Activated CD4-positive, alpha-beta memory T cell treated with anti-CD3 and anti-CD28 coated beads for 36 hours (primary cell): ENCODE results near the gene PILRA. TPM values are rescaled to one million over a fixed set of nuclear protein-coding genes. Genes with fewer than 3 reads are reported as not detected.

Source experiments
- CTCF ChIA-PET: fragments of 350-600 bp; sonication (Branson Sonifier 250); formaldehyde crosslinking; loops from one replicate; lab custom pipeline; 2021; ENCODE audit warnings: antibody characterized with exemption, inconsistent platforms; lab: Charles Lee
- POLR2A ChIA-PET: fragments of 350-600 bp; sonication (Branson Sonifier 250); formaldehyde crosslinking; loops from one replicate; lab custom pipeline; 2021; ENCODE audit warnings: antibody characterized with exemption; lab: Charles Lee
- DNase-seq: peaks from one replicate; pipeline ENCODE4 v3.0.0-alpha.2; 2020
- H3K27ac Mint-ChIP-seq: one replicate; pipeline ENCODE4 v1.8.0; 2021; ENCODE audit warnings: mixed read lengths
- H3K27me3 Mint-ChIP-seq: one replicate; pipeline ENCODE4 v1.8.0; 2021; ENCODE audit warnings: mixed read lengths
- H3K36me3 Mint-ChIP-seq: one replicate; pipeline ENCODE4 v1.8.0; 2021; ENCODE audit warnings: mixed read lengths
- H3K4me1 Mint-ChIP-seq: one replicate; pipeline ENCODE4 v1.8.0; 2021; ENCODE audit warnings: low read depth, mixed read lengths
- H3K4me3 Mint-ChIP-seq: one replicate; pipeline ENCODE4 v1.8.0; 2021; ENCODE audit warnings: mild to moderate bottlenecking, mixed read lengths
- H3K9me3 Mint-ChIP-seq: one replicate; pipeline ENCODE4 v1.8.0; 2021; ENCODE audit warnings: mixed read lengths
- intact Hi-C: fragments of 100-400 bp; cut with micrococcal nuclease; formaldehyde crosslinking; loops from one replicate; pipeline ENCODE4 v1.15.1; 2023
- total RNA-seq, 2 experiments: library from RNA; stranded (reverse); gene quantifications; one replicate each; pipeline ENCODE4 v1.2.3, GENCODE V29; 2021

The PILRA gene
- total RNA-seq, 2 experiments from 2014 or later = 0.31 to 0.76 TPM

DNA sequence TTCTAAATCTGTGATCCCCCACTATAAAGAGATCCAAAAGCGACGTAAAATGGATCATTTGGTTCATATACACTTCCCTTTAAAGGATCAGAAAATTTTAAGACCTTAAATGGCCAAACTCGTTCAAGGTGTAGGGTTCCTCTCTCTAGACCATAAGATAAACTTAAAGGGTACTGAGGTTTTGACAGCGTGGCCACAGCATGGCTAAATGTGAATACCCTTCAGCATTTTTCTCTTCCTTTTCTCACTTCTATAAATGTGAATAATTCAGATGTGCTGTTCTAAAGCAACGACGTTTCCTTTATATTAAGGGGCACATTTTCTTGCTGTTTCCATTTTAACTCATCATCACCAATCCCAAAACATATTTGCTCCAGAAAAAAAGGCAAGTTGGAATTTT lies 50.0 kb downstream of the PILRA start:
- Mint-ChIP-seq H3K27me3 (no peaks in the 10 kb centered on the region), H3K9me3 (no peaks in the 10 kb centered on the region), H3K4me3 (no peak overlapping the region), H3K36me3 (no peaks in the 10 kb centered on the region), H3K4me1 (peaks cover 6% of the 10 kb centered on the region), H3K27ac (no peak overlapping the region)
- CTCF ChIA-PET = interaction anchor here (1.0 kb wide), 1 partner anchor 15 kb away, joined by 5 read pairs; no protein-coding TSS in a partner anchor
- intact Hi-C loops = no loop called here
- no peak for DNase-seq
- POLR2A ChIA-PET = no interaction called here

- Mint-ChIP-seq H3K9me3 (peaks cover 4% of the 10 kb centered on the region), H3K4me1 (peaks cover 10% of the 10 kb centered on the region), H3K27ac (no peak overlapping the region), H3K27me3 (peaks cover 8% of the 10 kb centered on the region), H3K36me3 (peaks cover 12% of the 10 kb centered on the region), H3K4me3 (no peak overlapping the region)
- CTCF ChIA-PET = no interaction called here
- intact Hi-C loops = loop anchor here (5.0 kb wide), 1 partner anchor 298 kb away; the partner anchor contains the start of gene MBLAC1
- POLR2A ChIA-PET = no interaction called here
- DNase-seq = no peak
Measured at GRCh38 chr7:100425347-100425746, 52.1 kb downstream of the PILRA start.

GRCh38 chr7:100426516-100426915 lies 53.2 kb downstream of the PILRA start:
- intact Hi-C loops = loop anchor here (5.0 kb wide), 1 partner anchor 299 kb away; the partner anchor contains the start of gene MBLAC1
- ChIA-PET POLR2A (no interaction called here), CTCF (no interaction called here)
- Mint-ChIP-seq H3K4me3 (no peak overlapping the region), H3K27ac (no peak overlapping the region), H3K36me3 (peaks cover 20% of the 10 kb centered on the region), H3K4me1 (peaks cover 20% of the 10 kb centered on the region), H3K9me3 (peaks cover 4% of the 10 kb centered on the region), H3K27me3 (peaks cover 8% of the 10 kb centered on the region)
- DNase-seq = no peak

- intact Hi-C loops = loop anchor here (1.0 to 5.0 kb wide), 5 partner anchors 9 to 1019 kb away; partner anchors contain the start of genes BUD31, LAMTOR4, MBLAC1 and PDAP1
- CTCF ChIA-PET = interaction anchor here (0.6 to 0.9 kb wide), 2 partner anchors 9 to 23 kb away, joined by 3 read pairs; partner anchors contain the start of gene PPP1R35
- peaks cover 30% of the 10 kb centered on the region for H3K36me3 Mint-ChIP-seq
- DNase-seq = no peak
- peak overlapping the region; percentile 98 for H3K4me3 Mint-ChIP-seq
- peaks cover 8% of the 10 kb centered on the region for H3K27me3 Mint-ChIP-seq
- peak overlapping the region; percentile 100 for H3K27ac Mint-ChIP-seq
- POLR2A ChIA-PET = interaction anchor here (0.6 to 3.0 kb wide), 12 partner anchors 9 to 327 kb away, joined by 3 to 15 read pairs (median 4); partner anchors contain the start of genes AP4M1, MCM7, POP7 and PPP1R35
- peaks cover 4% of the 10 kb centered on the region for H3K9me3 Mint-ChIP-seq
- peaks cover 33% of the 10 kb centered on the region for H3K4me1 Mint-ChIP-seq
Measured at GRCh38 chr7:100427762-100428198, 54.5 kb downstream of the PILRA start.

GRCh38 chr7:100428199-100428966 lies 55.1 kb downstream of the PILRA start, which contains the start of gene ZCWPW1:
TSS of gene ZCWPW1 (minus strand) at chr7:100428703. CDS start at chr7:100420649, 8,054 bp downstream.
- POLR2A ChIA-PET = interaction anchor here (0.6 to 3.0 kb wide), 29 partner anchors 8 to 446 kb away, joined by 3 to 15 read pairs (median 4); partner anchors contain the start of genes AGFG2, AP4M1, FBXO24 and LAMTOR4

DNA sequence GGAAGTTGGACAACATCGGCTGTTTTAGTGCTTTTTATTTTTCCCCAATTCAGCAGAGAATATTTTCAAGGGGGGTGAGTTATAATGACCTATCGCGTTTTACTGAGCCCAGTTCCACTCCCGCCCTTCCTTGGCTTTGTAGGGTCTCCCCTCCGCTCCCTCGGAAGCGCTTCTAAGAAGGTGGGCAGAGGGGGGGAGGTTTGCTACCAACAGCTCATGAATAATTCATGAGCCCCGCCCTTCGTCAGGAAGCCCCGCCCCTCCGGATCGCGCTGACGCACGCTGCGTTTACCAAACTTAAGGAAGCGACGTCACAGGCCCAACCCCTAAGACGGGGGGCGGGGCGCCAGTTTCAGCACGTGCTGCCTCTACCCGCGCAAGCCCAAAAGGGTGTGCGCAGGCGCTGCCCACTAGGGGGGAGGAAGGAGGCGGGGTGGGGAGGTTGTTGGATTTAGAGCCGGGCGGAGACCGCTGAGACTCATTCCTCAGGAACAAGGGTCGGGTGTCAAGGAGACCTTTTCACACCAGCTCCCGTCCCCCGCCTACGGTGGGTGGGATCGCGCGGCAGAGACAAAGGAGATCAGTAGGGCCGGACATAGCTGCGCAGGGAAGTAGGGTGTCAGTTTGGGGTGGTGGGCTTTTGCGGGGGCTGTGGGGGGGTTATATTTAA lies 55.8 kb downstream of the PILRA start:
- H3K4me3 Mint-ChIP-seq = peak overlapping the region; percentile 98
- peaks cover 44% of the 10 kb centered on the region for H3K36me3 Mint-ChIP-seq
- ChIA-PET CTCF (interaction anchor here (0.8 to 1.4 kb wide), 4 partner anchors 21 to 263 kb away, joined by 3 to 4 read pairs (median 4); no protein-coding TSS in a partner anchor), POLR2A (interaction anchor here (0.6 to 3.0 kb wide), 25 partner anchors 14 to 446 kb away, joined by 3 to 15 read pairs (median 4); partner anchors contain the start of genes AGFG2, AP4M1, FBXO24 and GNB2)
- DNase-seq = peak; percentile 100
- intact Hi-C loops = loop anchor here (1.0 to 5.0 kb wide), 12 partner anchors 7 to 1020 kb away; partner anchors contain the start of genes BUD31, FBXO24, LAMTOR4 and LRCH4
- H3K27ac Mint-ChIP-seq = peak overlapping the region; percentile 100
- peaks cover 8% of the 10 kb centered on the region for H3K27me3 Mint-ChIP-seq
- H3K9me3 Mint-ChIP-seq = peaks cover 4% of the 10 kb centered on the region
- peaks cover 46% of the 10 kb centered on the region for H3K4me1 Mint-ChIP-seq

More at GRCh38 chr7:100428199-100428966, 55.1 kb downstream of the PILRA start, which contains the start of gene ZCWPW1:
- Mint-ChIP-seq H3K4me1 (peaks cover 39% of the 10 kb centered on the region), H3K4me3 (peak within 1 kb of the TSS; percentile 98), H3K9me3 (peaks cover 4% of the 10 kb centered on the region), H3K27ac (peak within 1 kb of the TSS; percentile 100), H3K27me3 (peaks cover 8% of the 10 kb centered on the region), H3K36me3 (peaks cover 36% of the 10 kb centered on the region)
- DNase-seq = peak; percentile 97
- CTCF ChIA-PET = interaction anchor here (0.6 to 1.1 kb wide), 4 partner anchors 8 to 263 kb away, joined by 3 to 4 read pairs (median 3); partner anchors contain the start of gene PPP1R35
- intact Hi-C loops = loop anchor here (1.0 to 5.0 kb wide), 5 partner anchors 8 to 1020 kb away; partner anchors contain the start of genes BUD31, LAMTOR4, MBLAC1 and PDAP1

- Mint-ChIP-seq H3K27me3 (peaks cover 8% of the 10 kb centered on the region), H3K9me3 (peaks cover 4% of the 10 kb centered on the region), H3K4me3 (peak within 1 kb of the TSS; percentile 98), H3K27ac (peak within 1 kb of the TSS; percentile 100), H3K36me3 (peaks cover 51% of the 10 kb centered on the region), H3K4me1 (peaks cover 53% of the 10 kb centered on the region)
- ChIA-PET POLR2A (interaction anchor here (0.6 to 3.0 kb wide), 18 partner anchors 15 to 445 kb away, joined by 3 to 15 read pairs (median 5); partner anchors contain the start of genes AP4M1, FBXO24, GNB2 and MCM7), CTCF (interaction anchor here (0.8 to 1.4 kb wide), 4 partner anchors 21 to 276 kb away, joined by 3 to 5 read pairs (median 4); partner anchors contain the start of gene POP7)
- DNase-seq = peak; percentile 96
- intact Hi-C loops = loop anchor here (1.0 to 5.0 kb wide), 9 partner anchors 115 to 1021 kb away; partner anchors contain the start of genes BUD31, FBXO24, LRCH4 and MBLAC1
Measured at GRCh38 chr7:100429637-100430492, 56.6 kb downstream of the PILRA start, which contains the start of gene MEPCE. TSS of gene MEPCE (plus strand) at chr7:100429831. CDS start at chr7:100430019, 188 bp downstream.

- CTCF ChIA-PET = interaction anchor here (1.4 kb wide), 2 partner anchors 49 to 275 kb away, joined by 3 to 5 read pairs; partner anchors contain the start of gene POP7
- POLR2A ChIA-PET = interaction anchor here (2.0 to 3.0 kb wide), 2 partner anchors 14 to 209 kb away, joined by 11 to 15 read pairs; no protein-coding TSS in a partner anchor
- Mint-ChIP-seq H3K27me3 (peaks cover 8% of the 10 kb centered on the region), H3K4me3 (peak overlapping the region; percentile 87), H3K4me1 (peaks cover 55% of the 10 kb centered on the region), H3K9me3 (peaks cover 4% of the 10 kb centered on the region), H3K27ac (peak overlapping the region; percentile 96), H3K36me3 (peaks cover 57% of the 10 kb centered on the region)
- intact Hi-C loops = no loop called here
- DNase-seq = peak; percentile 72
Measured at GRCh38 chr7:100430493-100431285, 57.4 kb downstream of the PILRA start.

DNA sequence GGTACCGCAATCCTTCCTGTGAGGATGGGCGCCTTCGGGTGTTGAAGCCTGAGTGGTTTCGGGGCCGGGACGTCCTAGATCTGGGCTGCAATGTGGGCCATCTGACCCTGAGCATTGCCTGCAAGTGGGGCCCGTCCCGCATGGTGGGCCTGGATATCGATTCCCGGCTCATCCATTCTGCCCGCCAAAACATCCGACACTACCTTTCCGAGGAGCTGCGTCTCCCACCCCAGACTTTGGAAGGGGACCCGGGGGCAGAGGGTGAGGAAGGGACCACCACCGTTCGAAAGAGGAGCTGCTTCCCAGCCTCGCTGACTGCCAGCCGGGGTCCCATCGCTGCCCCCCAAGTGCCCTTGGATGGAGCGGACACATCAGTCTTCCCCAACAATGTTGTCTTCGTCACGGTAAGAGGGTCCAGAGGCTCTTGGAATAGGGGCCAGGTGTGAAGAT lies 58.0 kb downstream of the PILRA start:
- Mint-ChIP-seq H3K27me3 (peaks cover 8% of the 10 kb centered on the region), H3K36me3 (peaks cover 59% of the 10 kb centered on the region), H3K4me3 (peak overlapping the region; percentile 87), H3K4me1 (peaks cover 55% of the 10 kb centered on the region), H3K9me3 (peaks cover 4% of the 10 kb centered on the region), H3K27ac (peak overlapping the region; percentile 96)
- no peak for DNase-seq
- CTCF ChIA-PET = no interaction called here
- POLR2A ChIA-PET = no interaction called here
- intact Hi-C loops = no loop called here
